Right lobe of liver (tissue), 4 donors: ENCODE data around the gene CFAP61.

Experiments
- CTCF ChIP-seq, 4 donors: fragments of 200-600 bp in 3 of 4; fragments of 450-650 bp in 1 of 4; IDR thresholded peaks; one replicate each; pipeline versions ENCODE4 v1.5.1 to v1.8.0; 2016 to 2022; ENCODE audit warnings: antibody characterized with exemption in 4 of 4, mild to moderate bottlenecking in 2 of 4
- POLR2A ChIP-seq: fragments of 450-650 bp; IDR thresholded peaks from one replicate; pipeline ENCODE4 v1.6.1; 2017; ENCODE audit warnings: antibody characterized with exemption, mild to moderate bottlenecking
- donor health status: DM: no; HTN: no; CAD: no.
- donor health status: DM: no; HTN: no; CAD: no.
- donor health status: DM: no; HTN: yes; CAD: no.

- no peak for TF ChIP-seq CTCF (IDR thresholded peaks at IDR 0.05)
- no peak for TF ChIP-seq POLR2A
Observed at GRCh38 chr20:20295621-20296498, 243.5 kb downstream of the CFAP61 start.
